NCI-H2171 (cell line): ENCODE measurements around the gene NSD2.

ENCODE experiments used
- DNase-seq: peaks from one replicate; lab custom pipeline; 2025; lab: John Stamatoyannopoulos, UW

NSD2 gene

GRCh38 chr4:1971456-1972200 lies 100.4 kb downstream of the NSD2 start:
- DNase-seq, result no peak

- DNase-seq, result no peak
Measured at GRCh38 chr4:1972414-1972813, 101.2 kb downstream of the NSD2 start.

DNA sequence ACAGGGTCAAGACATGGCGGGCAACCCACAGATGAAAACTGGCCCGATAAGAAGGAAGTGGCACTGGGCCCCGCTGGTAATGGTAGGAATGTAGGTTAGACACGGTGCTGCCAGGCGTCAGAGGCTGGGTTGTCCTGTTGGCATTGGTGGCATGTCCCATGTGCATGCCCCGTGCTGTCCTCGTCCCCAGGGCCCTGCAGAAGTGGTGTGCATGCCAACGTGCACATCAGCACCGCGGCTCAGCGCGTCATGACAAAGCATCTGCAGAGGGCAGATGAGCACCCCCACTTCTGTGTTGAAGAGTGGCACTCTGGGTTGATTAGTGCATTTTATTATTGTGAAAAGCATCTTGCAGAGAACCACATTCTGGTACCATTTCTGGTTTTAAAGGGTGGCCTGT lies 102.0 kb downstream of the NSD2 start:
- DNase-seq, result no peak

DNA sequence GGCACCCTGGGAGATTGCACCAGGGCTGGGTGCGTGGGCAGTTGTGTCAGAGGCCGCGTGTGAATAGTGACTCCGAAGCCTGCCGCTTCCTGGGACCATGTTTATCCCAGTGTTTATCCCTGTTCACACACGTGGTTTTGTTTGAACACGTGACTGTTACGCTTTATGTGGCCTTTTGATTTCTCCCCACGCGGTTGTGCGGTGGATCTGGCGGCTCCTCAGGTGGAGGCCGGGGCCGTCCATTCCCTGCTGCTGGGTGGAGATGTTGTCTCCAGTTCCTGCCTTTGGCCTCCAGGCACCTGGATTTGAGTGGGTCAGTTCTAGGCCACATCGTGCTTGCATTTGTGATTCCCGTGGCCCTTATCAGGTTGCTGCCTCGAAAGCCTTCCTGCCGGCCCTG lies 102.5 kb downstream of the NSD2 start:
- DNase-seq, result no peak

DNA sequence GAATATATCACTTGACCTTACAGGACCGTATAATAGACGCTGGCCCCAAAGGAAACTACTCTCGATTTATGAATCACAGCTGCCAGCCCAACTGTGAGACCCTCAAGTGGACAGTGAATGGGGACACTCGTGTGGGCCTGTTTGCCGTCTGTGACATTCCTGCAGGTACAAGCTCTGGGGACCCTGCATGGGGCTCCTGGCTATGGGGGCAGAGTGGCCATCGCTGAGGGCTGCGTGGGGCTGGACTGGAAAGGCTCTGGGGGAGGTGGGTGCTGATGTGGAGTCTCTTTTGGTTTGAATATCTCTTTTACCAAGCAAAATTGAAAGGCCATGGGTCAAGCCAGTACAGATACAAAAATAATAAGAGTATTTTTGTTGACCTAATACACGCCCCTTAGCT lies 103.6 kb downstream of the NSD2 start:
- DNase-seq, result no peak

DNA sequence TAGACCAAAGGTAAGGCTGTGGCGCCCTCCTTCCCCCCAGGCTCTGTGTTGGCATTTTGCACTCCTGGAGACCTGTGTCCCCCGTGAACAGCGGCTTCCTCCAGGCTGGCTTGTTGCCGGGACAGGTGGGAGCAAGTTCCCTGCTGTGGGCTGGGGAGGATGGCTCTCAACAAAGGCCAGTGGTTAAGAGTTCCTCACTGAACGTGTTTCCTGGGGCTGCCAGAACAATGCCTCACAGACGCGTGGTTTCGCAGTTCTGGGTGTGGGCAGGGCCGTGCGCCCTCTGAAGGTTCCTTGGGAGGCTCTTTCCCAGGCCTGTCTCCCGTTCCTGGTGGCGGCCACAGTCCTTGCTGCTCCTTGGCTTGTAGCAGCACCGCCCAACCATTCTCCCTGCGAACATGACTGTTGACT lies 104.2 kb downstream of the NSD2 start:
- DNase-seq, result no peak

DNA sequence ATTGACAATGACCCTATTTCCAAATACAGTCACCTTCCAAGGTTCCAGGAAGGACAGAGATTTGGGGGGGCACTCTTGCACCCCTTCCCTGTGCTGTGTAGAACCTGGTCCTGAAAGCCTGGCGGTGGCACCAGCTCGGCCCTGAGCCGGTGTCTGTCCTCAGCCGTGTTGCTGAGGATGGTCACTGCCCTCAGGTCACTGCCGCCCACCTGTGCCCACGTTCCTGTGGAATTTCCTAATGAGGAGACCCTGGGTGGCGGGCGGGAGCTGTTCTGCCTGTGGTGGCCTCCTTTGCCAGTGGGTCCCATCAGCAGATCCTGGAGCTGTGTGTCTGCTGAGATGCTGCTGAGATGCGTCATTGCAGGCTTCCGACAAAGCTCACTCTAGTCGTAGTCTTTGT lies 104.7 kb downstream of the NSD2 start:
- no peak for DNase-seq

GRCh38 chr4:1976416-1977352 lies 105.5 kb downstream of the NSD2 start:
- no peak for DNase-seq

- DNase-seq, result no peak
Measured at GRCh38 chr4:1978226-1978625, 107.0 kb downstream of the NSD2 start.

- DNase-seq, result no peak
Measured at GRCh38 chr4:1978741-1979476, 107.7 kb downstream of the NSD2 start.

DNA sequence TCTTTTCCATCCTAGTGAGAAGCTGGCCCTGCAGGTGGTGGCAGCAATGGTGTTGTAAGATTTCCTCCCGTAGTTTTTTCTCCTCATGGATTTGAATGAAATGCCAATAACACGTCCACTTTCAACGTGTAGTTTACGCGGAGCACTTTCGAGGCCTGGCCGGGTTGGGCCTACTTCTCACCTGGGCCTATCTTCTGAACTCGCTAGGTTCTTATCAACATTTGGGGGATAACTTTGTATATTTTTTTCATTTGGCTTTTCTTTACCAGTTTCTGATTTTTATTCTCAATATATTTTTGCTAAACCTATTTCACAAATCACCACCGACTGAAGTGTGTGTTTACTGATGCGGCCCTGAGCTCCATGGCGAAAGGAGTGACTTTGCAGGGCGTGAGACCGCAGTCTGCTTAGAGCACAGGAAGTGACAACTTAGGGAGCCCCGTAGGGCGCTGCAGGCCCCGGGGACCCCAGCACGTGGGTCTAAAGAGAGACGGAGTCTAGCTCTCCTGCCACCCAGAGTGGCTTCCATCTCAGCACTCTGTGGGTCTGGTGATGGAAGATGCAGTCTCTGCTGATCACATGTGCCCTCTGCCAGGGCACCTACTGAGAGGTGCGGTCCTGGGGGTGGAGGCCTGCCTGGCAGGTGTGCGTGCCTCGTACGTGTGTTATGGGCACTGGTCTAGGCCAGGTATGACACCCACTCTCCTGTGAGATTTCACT lies 108.4 kb downstream of the NSD2 start:
- DNase-seq, result no peak

GRCh38 chr4:1980561-1981041 lies 109.4 kb downstream of the NSD2 start:
- DNase-seq, result no peak

DNA sequence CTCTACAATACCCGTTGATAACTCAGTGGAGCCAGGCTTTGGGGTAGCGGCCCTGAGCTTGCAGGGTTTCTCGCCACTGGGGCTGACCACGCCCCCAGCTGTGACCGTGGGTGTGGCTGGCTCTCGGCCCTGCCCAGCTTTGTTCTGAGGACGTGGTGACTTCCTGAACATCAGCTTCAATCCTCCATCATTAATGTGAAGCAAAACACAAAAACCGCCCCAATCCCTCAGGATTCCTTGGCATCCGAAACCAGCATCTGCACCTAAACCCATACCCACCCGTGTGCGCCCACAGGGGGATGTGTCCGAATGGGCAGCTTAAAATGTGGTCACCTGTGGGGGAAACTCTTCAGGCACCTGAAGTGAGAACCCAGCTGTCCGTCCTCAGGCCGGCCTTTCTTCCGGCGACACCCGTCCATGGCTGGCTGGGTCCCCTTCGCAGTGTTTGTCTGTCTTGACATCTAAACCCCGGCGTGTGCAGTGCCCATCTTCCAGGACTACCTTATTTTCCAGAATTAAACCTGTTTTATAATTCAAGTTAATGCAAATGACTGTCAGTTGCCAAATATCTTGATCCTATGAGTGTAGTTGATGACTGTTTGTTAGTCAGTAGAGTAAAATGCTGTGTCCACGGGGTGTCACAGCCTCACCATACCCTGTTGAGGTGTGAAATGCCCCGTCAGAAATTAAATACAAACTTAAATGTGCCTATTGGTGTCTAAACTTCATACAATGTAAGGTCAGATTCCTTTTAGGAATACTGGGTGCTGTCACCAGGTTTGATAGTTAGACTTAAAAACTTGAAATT lies 110.3 kb downstream of the NSD2 start:
- DNase-seq, result no peak

GRCh38 chr4:1982124-1983052 lies 111.2 kb downstream of the NSD2 start:
- no peak for DNase-seq

- DNase-seq, result no peak
Measured at GRCh38 chr4:1983053-1983845, 112.1 kb downstream of the NSD2 start.

DNA sequence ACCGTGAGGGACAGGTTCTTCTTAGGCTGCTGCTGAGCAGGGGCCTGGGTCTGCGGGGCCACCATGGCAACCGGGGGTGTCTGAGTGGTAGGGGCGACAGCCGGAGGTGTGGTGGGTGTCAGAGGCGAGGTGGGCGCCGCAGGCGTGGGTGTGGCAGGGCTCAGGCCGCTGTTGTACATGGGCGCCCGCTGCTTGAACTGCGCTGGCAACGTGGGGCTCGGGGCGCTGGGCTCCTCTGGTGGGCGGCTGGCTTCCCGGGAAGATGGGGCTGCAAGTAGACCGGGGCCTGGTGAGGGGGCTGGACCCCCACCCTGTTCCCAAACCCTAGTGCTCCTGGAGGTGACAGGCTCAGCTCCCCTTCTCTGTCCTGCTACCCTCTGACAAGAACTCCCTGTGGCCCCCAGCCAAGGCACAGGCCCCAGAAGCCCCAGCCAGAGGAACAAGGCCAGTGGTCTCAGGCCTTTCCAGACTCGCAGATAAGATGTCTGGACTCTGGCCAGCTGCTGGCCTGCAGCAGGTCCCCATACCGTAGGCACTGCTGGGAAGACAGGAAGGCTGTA lies 112.7 kb downstream of the NSD2 start:
- DNase-seq, result no peak

- peak; percentile 23 for DNase-seq
Measured at GRCh38 chr4:1984406-1985191, 113.4 kb downstream of the NSD2 start.

GRCh38 chr4:1985294-1985693 lies 114.1 kb downstream of the NSD2 start:
- DNase-seq, result no peak
